Embryonic facial prominence (tissue), 1 donor: ENCODE data around the gene NUDT1.

Source experiments
- DNase-seq: peaks from one replicate; pipeline ENCODE4 v3.0.0-alpha.2; 2016; ENCODE audit errors: extremely low spot score

The NUDT1 gene

DNA sequence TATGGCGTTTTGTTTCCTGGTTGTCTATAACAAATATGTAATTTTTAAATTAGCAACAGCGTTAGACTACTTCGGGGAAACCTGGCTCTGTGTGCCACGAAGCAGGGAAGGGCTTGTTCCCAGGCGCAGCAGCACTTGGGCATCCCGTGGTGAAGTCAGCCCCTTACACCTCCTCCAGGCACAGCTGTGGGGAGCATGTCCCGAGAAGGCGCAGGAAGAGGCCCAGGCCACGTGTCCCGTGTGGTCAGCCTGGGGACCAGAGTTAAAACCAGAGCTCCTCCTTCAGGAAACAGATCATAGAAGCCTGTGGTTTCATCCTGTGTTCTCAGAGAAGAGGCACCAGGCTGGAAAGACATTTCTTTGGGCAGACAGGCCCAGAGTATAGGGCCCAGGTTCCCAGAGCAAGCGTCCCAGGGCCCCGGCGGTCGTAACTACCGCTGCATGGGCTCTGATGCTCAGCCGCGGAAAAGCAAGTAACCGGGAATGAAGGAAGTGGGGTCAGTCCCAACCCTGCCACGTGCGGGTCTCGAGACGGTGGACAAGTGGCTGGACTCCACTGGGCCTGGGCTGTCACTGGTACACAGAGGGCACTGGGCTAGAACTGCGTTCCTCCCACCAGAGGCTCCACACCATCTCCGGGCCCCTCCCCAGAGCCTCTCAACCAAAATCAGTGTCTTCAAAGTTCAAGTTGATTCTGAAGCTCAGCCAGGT lies 7.1 kb downstream of the NUDT1 start:
- no peak for DNase-seq

- no peak for DNase-seq
Observed at GRCh38 chr7:2249744-2250323, 7.8 kb downstream of the NUDT1 start.

DNA sequence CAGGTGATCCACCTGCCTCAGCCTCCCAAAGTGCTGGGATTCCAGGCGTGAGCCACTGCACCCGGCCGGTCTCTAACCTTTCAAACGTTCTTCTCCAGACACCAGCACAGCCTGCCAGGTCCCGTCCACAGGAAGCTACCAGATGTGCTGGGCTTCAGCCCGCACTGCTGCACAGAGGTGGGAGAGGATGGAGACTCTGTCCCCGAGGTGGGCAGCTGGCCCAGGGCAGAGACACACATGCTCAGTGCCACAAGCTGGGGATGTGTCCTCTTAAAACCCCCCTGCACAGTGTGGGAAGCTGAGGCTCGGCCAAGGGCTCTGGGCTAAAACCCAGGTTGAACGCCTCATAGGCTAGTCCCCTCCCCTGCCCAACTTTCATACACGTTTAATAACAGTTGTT lies 9.4 kb downstream of the NUDT1 start:
- no peak for DNase-seq

DNA sequence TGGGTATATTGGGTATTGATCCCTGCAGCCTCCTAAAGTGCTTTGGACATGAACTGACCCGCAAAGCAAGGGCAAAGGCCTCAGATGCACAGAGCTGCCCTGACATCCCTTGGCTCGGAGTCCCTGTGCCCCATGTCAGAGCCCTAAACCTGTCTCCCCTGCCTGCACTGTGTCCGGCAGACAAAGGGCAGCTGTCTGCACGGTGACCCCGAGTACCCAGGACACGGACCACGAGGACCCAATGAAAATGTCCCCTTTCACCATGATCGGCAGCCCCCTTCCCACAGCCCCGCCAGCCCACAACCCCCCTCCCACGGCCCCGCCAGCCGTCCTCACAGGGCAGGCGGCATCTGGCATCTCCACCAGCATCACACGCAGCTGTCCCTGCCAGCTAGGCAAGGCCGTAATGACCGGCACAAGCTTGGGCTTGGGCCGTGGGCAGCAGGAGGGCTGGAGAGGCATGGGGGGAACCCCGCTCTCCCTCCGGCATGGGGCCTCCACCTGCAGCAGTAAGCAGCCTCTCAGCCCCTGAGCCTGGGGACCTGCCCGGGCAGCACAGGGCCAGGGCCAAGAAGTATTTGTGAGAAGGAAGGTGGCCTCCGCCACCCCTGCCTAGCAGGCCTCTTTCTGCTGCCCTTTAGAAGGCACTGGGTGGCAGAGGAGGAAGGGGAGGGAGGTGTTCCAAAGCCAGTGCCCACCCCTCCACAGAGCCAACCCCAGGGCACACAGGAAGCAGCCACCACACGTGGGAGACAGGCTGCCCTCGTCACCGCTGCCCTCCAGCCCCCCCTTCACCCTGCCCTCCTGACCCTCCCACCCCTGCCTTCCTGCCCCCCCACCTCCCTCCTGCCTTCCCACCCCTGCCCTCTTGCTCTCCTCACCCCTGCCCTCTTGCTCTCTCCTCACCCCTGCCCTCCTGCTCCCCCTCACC lies 10.1 kb downstream of the NUDT1 start:
- no peak for DNase-seq

GRCh38 chr7:2253021-2253420 lies 11.0 kb downstream of the NUDT1 start:
- DNase-seq = no peak

GRCh38 chr7:2253525-2254244 lies 11.7 kb downstream of the NUDT1 start:
- DNase-seq = no peak

DNA sequence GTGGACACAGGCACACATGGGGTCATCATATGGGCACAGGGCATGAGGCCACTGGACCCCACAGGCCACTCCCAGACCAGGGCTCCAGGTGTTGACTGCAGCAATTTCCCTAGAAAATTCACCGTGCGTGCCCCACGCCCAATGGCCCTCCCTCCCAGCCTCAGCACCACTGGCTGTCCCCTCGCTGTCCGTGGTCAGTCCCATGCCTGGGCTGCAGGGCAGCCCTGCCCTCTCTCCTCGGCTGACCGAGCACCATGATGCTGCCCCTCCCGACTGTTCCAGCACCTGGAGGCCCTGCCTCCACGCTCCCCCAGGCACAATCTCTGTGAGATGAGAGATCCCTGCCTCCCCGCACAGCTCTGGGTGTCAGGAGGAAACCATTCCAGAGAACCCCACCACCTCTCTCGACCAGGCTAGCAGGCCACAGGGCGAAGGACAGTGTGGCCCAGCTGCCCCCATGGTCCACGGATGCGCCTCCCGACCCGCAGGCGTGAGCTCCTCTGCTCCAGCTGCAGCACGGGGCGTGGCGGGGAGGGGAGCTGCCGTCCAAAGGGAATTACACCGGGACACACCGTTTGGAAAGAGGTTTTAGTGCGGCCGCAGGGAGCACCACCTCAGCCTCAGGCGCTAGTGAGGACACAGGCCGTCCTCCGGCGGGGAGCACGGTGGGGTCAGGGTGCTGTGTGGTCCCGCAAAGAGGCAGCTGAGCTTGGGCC lies 12.6 kb downstream of the NUDT1 start:
- DNase-seq = no peak

DNA sequence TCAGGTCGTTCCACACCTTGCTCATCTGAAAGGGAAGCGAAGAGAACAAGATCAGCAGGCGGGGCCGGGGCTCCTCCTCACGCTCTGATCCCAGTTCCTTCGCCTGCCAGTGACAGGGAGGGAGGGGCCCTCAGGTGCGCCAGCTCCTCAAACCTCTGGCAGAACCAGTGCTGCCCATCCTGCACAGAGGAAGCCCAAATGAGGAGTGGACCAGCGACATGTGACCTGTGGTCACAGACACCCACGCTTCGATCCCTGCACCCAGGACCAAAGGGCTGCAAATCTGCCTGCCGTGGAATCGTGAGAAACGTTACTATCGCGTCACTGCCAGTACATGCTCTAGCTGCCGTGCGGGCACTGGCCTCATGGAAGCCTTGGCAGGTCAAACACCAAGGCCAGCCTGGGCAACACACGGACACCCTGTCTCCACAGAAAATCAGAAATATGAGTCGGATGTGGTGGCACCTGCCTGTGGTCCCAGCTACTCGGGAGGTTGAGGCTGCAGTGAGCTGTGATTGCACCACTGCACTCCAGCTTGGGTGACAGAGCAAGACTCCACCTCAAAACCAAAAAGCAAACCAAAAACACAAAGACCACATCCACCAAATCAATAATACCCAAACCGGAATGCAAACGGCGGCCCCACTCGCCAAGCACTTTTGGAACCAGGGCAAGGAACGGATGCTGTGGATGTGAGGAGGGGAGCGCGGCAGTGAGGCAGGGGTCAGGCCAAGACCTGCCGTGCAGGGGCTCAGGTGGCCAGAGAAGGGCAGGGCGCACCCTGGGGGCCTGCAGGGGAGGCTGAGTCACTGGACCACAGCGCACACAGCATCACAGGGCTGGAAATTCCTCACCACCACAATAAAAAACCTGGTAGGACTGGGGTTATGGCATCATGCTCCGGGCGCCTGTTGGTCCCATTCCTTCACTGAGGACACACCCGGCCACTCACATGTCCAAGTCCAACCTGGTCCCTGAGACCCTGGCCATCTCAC lies 13.4 kb downstream of the NUDT1 start:
- no peak for DNase-seq

DNA sequence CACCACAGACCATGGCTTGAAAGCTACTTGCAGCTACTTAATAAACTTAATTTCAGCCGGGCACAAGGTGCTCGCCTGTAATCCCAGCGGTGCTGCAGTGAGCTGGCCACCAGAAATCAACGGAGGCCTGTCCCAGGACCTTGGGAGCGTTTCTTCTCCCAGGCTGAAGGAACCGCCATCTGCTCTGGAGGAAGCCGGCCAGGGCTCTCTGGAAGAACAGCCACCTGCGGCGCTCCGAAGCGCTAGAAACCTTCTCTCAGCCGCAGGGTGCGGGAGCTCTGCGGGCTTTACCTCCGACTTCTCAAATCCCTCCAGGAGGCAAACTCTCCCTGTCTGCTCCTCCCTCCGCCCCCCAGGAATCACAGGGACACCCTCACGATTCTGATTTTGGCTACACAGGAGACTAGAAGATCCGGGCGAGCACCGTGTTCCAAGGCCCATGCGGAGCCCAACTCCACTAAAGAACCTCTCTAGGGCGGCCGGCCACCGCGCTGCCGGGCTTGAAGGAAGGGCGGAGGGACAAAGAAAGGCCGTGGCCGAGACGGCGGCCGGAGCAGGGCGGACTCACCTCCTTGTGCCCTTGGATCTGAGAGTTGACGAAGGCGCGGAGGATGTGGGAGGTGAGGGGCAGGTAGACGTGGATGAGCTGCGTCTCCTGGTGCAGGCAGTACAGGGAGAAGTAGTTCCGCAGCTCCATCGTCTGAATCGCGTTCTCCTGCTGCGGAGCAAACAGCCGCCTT lies 14.4 kb downstream of the NUDT1 start:
- DNase-seq = no peak

DNA sequence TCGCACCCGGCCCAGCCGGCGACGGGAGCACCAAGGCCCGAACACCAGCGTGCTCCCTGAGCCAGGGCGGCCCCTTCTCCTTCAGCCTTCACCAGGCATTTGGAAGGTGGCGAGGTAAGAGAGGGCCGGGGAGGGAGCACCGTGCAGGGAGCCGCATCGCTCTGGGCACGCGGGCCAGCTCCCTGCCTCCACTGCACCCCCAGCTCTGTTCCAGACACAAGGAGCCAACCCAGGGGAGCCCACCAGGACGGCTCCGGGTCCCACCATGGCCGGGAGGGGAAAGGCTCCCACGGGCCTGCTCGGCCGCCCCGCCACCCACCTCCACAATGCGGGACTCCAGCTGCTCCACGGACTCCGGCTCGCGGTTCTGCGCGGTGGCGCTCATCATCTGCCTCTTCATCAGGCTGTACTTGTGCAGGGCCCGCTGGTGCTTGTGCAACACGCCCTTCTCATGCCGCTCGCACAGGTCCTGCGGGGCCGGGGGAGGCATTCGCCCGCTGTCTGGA lies 15.1 kb downstream of the NUDT1 start:
- no peak for DNase-seq

GRCh38 chr7:2257651-2258050 lies 15.6 kb downstream of the NUDT1 start:
- no peak for DNase-seq

DNA sequence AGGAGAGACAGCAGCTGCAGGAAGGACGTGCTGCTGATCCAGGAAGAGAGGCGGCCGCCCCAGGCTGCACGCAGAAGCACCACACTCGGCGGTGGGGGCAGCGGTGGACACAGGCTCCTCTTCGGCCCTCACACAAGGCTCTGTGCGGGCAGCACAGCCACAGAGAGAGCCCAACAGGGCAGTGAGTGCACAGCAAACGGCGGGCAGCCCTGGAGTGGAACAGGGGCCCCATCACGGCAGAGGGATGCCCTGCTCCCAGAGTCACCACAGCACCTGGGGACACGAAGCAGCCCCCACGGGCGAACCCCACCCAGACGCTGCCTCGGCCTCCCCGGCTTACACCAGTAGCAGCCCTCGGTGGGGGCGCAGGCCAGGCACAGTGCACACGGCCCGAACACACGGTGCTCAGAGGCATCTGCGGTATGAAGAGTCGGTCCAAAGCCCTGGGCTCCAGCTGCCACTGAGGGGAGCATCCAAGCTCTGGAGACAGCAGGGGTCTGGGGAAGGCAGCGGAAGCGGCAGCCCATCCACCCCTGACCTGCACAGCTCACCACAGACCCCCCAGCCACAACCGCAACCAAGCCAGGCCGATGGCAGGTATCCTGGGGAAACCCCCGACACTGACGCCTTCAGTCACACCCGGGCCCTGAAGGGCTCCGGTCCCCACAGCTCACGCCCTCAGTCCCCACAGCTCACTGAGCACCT lies 16.8 kb downstream of the NUDT1 start:
- no peak for DNase-seq

GRCh38 chr7:2259480-2259879 lies 17.5 kb downstream of the NUDT1 start:
- no peak for DNase-seq

DNA sequence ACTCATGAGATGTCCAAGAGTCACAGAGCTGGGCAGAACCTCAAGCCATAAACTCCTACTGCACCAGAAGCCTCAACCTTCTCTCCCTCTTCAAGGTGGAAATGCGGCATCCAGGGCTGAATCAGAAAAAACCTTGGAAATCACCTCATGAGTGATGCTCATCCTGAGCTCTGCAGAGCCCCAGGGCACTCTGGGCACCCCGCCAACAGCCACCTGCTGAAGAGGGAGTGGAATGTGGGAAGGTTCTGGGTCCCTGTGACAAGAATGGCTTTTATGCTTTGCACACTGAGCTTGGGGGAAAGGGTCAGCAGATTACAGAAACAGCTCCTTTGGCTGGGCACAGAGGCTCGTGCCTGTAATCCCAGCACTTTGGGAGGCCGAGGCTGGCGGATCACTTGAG lies 18.8 kb downstream of the NUDT1 start:
- no peak for DNase-seq

DNA sequence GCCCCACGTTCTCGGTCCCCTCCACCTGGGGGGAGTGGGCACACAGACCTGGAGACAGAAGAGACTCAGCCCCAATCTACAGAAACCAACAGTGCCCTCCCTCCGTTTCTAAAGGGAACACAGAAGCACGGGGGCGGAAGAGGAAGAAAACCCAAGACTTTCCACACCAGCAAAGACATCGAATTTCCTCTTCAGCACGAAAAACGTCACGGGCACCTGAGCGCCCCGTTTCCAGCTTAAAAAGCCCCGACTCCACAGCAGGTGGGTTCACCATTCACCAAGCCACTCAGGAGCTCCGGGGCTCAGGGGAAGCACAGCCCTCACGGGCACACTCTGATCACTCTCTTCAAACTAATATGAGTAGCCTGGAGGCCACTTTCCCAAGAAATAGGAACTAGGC lies 19.6 kb downstream of the NUDT1 start:
- no peak for DNase-seq

- DNase-seq = no peak
Observed at GRCh38 chr7:2263176-2263575, 21.1 kb downstream of the NUDT1 start.

DNA sequence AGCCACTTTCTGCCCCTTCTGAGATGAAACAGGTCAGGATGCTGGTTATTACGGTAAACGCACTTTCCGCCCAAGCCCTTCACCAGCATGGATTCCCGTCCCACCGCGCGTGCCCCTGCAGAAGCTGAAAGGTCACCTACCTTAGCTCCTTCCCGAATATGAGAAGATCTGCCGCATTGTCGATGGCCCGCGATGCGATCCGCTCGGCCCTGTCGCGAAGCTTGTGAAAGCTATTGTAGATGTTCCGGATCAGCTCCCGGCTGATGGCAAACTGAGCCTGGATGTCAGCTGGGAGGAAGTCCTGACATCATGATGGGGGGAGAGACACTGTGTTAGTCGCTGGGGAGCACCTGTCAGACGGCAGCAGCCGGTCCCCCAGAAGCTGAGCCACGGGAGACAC lies 22.1 kb downstream of the NUDT1 start:
- DNase-seq = no peak

- DNase-seq = no peak
Observed at GRCh38 chr7:2266911-2267310, 24.9 kb downstream of the NUDT1 start.
